UCSD-AML1 (cell line): ENCODE data around the gene ACYP1.
A peak's percentile ranks its signal among the peaks of the same experiment; 100 is the strongest.

Source experiments
- DNase-seq: peaks from one replicate; lab custom pipeline; 2025; ENCODE audit not compliant: unreplicated experiment; lab: John Stamatoyannopoulos, UW

Gene ACYP1

DNA sequence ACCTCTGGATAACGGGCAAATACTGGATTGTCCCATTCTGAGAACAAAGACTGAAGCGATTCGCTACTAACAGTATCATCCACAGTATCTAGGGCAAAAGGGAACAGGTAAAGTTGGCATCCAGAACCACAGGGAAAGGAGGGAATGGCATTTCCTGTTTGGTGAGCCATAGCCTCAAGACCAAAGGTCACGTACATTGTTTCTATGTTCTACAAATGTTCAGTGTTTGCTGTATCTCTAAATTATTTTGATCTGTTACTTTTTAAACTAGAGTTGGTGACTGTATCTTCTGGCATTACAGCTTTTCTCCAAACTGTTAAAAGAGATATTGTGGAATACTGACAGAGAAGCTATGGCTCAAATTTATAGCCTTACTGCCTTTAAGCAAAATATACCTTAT lies 22.2 kb downstream of the ACYP1 start:
- DNase-seq: no peak

DNA sequence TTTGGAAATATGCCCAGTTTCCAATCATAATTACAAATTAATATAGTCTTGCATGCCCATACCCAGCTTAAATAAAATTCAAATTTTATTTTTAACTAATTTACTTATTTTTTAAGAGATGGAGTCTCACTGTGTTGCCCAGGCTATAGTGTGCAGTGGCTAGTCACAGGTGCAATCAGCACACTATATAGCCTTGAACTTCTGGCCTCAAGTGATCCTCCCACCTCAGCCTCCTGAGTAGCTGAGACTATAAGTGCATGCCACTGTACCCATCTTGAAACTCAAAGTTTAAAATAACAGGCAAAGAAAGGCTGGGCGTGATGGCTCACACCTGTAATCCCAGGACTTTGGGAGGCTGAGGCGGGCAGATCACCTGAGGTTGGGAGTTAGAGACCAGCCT lies 22.9 kb downstream of the ACYP1 start:
- DNase-seq: no peak

DNA sequence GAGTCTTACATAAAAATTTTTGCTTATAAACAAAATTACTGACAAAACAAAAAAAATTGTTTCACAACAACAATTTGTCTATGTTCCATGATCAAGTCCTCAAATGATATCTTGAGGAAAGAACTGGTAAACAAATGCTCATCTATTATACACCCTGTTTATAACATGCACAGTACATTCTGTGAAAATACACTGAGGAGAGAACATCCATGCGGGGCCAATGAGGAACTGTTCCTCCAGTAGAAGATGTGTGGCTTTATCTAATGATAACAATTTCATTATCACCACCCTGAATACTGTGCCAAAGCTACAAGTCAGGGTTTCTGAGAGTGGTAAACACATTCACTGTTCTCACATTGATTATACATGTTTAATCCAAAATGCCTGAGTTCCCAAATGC lies 23.3 kb downstream of the ACYP1 start:
- no peak for DNase-seq

DNA sequence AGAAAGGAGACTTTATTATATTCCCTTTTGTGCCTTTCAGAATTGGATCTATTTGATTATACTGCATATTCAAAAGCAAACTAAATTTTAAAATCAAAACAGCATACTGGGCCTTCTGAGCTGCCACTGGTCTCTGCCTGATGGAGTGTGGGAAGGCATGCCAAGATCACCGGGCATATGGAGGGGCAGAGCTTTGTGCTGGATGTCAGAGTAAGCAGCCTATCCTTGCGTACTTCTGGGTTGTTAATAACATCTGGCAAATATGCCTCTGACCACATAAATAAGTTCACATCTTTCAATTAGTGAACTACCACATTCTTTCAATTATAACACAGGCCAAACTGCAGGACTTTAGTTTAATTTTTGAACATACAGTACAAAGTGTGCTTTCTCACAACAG lies 30.9 kb downstream of the ACYP1 start:
- no peak for DNase-seq

GRCh38 chr14:75030147-75030546 lies 33.7 kb downstream of the ACYP1 start:
- no peak for DNase-seq

DNA sequence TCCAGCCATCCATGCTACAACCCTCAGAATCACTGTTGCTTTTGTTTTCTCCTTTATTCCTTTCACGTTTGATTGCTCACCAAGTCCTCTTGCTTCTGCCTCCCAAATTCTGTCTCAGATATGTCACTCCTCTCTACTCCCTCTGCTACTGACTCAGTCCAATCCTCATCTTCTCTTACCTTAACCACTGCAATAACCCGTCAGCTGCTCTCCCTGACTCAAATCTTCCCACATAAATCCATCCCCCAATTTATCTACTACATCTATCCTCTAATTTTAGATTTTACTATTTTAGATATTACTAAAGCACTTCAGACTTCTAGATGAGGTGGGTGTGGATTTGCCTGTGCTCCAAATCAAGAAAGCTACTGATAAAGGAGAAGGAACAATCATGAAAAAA lies 37.9 kb downstream of the ACYP1 start:
- DNase-seq: no peak

GRCh38 chr14:75025082-75025481 lies 38.7 kb downstream of the ACYP1 start:
- DNase-seq: no peak

GRCh38 chr14:75023108-75023507 lies 40.7 kb downstream of the ACYP1 start:
- DNase-seq: no peak

DNA sequence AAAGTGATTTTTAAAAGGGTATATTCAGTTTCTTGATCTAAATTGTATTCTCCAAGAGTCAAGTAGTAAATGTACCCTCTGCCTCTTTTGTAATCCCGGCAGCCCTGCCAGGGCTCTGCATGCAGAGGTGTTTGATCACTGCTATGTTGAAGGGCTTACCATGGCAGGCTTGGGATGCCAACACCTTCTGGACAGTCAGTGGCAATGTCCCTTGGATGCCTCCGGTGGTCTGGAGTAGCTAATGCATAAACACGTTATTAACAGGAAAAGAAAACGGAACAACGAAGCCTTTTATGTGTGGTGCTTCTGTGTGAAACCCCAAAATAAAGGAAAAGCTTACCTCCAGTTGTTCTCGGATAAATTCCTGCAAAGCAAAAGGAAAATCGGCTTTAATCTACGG lies 41.2 kb downstream of the ACYP1 start:
- DNase-seq: no peak

- no peak for DNase-seq
These were observed 45.1 kb downstream of the ACYP1 start for GRCh38 chr14:75018694-75019093.

- DNase-seq: no peak
These were observed 47.0 kb downstream of the ACYP1 start for GRCh38 chr14:75016815-75017214.

DNA sequence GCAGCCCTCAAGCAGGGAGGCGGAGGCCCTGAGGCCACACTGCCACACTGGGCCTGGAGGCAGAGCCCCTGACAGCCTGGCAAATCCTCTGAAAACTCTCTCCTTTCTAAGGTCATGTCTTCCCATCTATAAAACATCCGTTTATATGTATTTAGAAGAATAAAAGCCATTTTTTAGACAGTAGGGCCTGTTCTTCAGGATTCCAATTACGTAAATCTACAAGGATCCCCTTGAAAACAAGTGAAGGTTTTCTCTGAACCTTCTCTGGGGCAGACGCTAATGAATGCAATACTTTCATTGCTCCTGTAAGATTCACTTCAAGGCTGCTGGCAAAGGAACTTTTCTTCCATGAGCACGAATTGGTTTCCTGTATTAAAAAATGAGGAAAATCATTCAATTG lies 48.3 kb downstream of the ACYP1 start:
- no peak for DNase-seq

- no peak for DNase-seq
These were observed 50.5 kb downstream of the ACYP1 start for GRCh38 chr14:75013290-75013689.

GRCh38 chr14:75011356-75011994 lies 52.3 kb downstream of the ACYP1 start:
- no peak for DNase-seq

GRCh38 chr14:75010472-75011093 lies 53.2 kb downstream of the ACYP1 start:
- no peak for DNase-seq

- DNase-seq: no peak
These were observed 54.6 kb downstream of the ACYP1 start for GRCh38 chr14:75009176-75009575.

GRCh38 chr14:75005357-75005756 lies 58.5 kb downstream of the ACYP1 start:
- DNase-seq: no peak

DNA sequence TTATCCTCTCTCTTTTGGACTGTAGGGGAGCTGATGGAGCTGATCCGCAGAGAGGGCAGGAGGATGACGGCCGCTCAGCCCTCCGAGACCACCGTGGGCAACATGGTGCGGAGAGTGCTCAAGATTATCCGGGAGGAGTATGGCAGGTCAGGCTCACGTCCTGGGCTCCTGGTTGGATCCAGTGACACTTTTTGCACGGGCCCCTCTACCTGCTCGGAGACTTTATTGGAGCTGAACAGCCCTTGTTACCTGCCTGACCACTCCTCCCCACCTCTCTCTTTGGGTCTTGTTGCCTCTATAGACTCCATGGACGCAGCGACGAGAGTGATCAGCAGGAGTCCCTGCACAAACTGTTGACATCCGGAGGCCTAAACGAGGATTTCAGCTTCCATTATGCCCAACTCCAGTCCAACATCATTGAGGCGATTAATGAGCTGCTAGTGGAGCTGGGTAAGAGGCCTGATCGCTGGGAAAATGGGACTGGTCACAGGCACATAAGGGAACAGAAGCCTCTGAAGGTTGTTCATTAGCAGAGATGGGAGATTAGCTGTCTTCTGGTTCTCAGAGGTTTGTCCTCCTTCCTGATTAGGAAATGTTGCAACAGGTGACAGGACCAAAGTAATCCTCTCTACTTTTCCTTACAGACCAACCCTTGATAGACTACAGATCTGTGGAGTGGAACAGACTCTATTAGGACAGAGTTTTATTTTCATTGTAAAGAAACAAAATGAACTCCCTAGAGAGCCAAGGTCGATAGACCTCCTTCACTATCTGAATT lies 60.4 kb downstream of the ACYP1 start:
- DNase-seq: peak; percentile 46
